Ovary (tissue), 3 donors: ENCODE data around the gene EPHA1.

ENCODE experiments used
- CTCF ChIP-seq, 3 donors: fragments of 450-650 bp in 2 of 3; fragments of 200-600 bp in 1 of 3; IDR thresholded peaks; one replicate each; pipeline versions ENCODE4 v1.5.1 to v1.8.0; 2016 to 2022; ENCODE audit warnings: antibody characterized with exemption in 3 of 3, mild to moderate bottlenecking in 1 of 3
- POLR2A ChIP-seq: fragments of 450-650 bp; IDR thresholded peaks from one replicate; pipeline ENCODE4 v1.6.1; 2017; ENCODE audit warnings: antibody characterized with exemption, mild to moderate bottlenecking, moderate library complexity
- donor health status: DM: no; HTN: no; CAD: no.

GRCh38 chr7:143343596-143343995 is 65.1 kb downstream of the EPHA1 start:
- TF ChIP-seq POLR2A (no peak), CTCF (IDR thresholded peaks at IDR 0.05) (no peak)
